K562 (cell line): ENCODE results near the gene USP49. TPM values are rescaled to one million over a fixed set of nuclear protein-coding genes. Genes with fewer than 3 reads are reported as not detected.

Experiments used
- ATAC-seq: fragments of 200-7000 bp; cut with Tn5 transposase; 3 replicates; pipeline ENCODE4 v1.9.1; 2020; ENCODE audit warnings: moderate library complexity
- BruUV-seq: library from RNA; stranded (reverse); fragments of 400-500 nt; replicated peaks from 2 replicates; lab custom pipeline; 2021; lab: Mats Ljungman, UMichigan
- CTCF ChIA-PET: fragments of 300-600 bp; formaldehyde crosslinking; extraction: SDS; loops from one replicate; lab custom pipeline; 2021; ENCODE audit warnings: low intra/inter-chr PET ratio; lab: Yijun Ruan, JAX
- POLR2A ChIA-PET: fragments of 300-600, 350-650 bp; sonication (Branson Sonifier 250); formaldehyde crosslinking; extraction: SDS; loops from one replicate; lab custom pipeline; 2021; ENCODE audit warnings: antibody characterized with exemption, inconsistent platforms; lab: Yijun Ruan, JAX
- DNase-seq, 4 experiments: peaks; one replicate each; pipeline versions ENCODE4 v3.0.0 to v3.0.0-alpha.2; 2011 to 2018; ENCODE audit warnings: low spot score in 3 of 4, mixed read lengths in 3 of 4; ENCODE audit errors: extremely low read depth in 1 of 4
- FAIRE-seq: peaks from 2 replicates; lab custom pipeline; 2011; peaks lifted over from hg19 to GRCh38; lab: Jason Lieb, UNC
- H2AFZ ChIP-seq: 2 replicates; pipeline ENCODE4 v1.6.0; 2011; ENCODE audit warnings: low read depth, low read length, control low read depth, inconsistent platforms
- H3K27ac ChIP-seq: fragments of 200-600 bp; 3 replicates; pipeline ENCODE4 v1.8.0; 2011; ENCODE audit warnings: low read depth, mild to moderate bottlenecking, control low read depth, inconsistent platforms, low read length, moderate library complexity, mixed read lengths; ENCODE audit errors: extremely low read depth
- H3K27me3 ChIP-seq, 2 experiments: fragments of 300-600 bp in 1 of 2; 2 replicates in 1 of 2; 3 replicates in 1 of 2; pipeline versions ENCODE4 v1.6.0 to v1.8.0; 2011; ENCODE audit warnings: inconsistent platforms in 2 of 2, low read length in 2 of 2, mild to moderate bottlenecking in 1 of 2, mixed read lengths in 1 of 2, moderate library complexity in 1 of 2; ENCODE audit not compliant: control insufficient read depth in 2 of 2, insufficient read depth in 2 of 2
- H3K36me3 ChIP-seq: fragments of 300-600 bp; 3 replicates; pipeline ENCODE4 v1.8.0; 2011; ENCODE audit warnings: mild to moderate bottlenecking, low read length, inconsistent platforms; ENCODE audit not compliant: control insufficient read depth, insufficient read depth
- H3K4me1 ChIP-seq, 2 experiments: fragments of 200-600 bp in 1 of 2; replicated peaks in 1 of 2; 2 replicates in 1 of 2; 3 replicates in 1 of 2; pipeline versions ENCODE4 v1.5.1 to v1.8.0; 2011; ENCODE audit warnings: inconsistent platforms in 2 of 2, low read length in 2 of 2, mild to moderate bottlenecking in 1 of 2, mixed read lengths in 1 of 2, moderate library complexity in 1 of 2; ENCODE audit not compliant: control insufficient read depth in 2 of 2, insufficient read depth in 2 of 2
- H3K4me2 ChIP-seq: 2 replicates; pipeline ENCODE4 v1.6.1; 2011; ENCODE audit warnings: low read length, control low read depth, inconsistent platforms, mixed read lengths; ENCODE audit not compliant: insufficient read depth
- H3K4me3 ChIP-seq: fragments of 200-600 bp; sonication (generic), shearing (Covaris generic); 2 replicates; pipeline ENCODE4 v1.5.1; 2016; ENCODE audit warnings: control low read depth, inconsistent platforms
- H3K79me2 ChIP-seq: fragments of 200-600 bp; 3 replicates; pipeline ENCODE4 v1.8.0; 2011; ENCODE audit warnings: low read length, inconsistent platforms; ENCODE audit not compliant: control insufficient read depth, insufficient read depth
- H3K9ac ChIP-seq, 2 experiments: 2 replicates each; pipeline versions ENCODE4 v1.6.0 to v1.6.1; 2011; ENCODE audit warnings: low read depth in 2 of 2, low read length in 2 of 2, control low read depth in 1 of 2, inconsistent platforms in 1 of 2, mild to moderate bottlenecking in 1 of 2, mixed read lengths in 1 of 2; ENCODE audit not compliant: insufficient read depth in 1 of 2
- H3K9me1 ChIP-seq: one replicate; pipeline ENCODE4 v1.6.0; 2011; ENCODE audit warnings: inconsistent platforms, mild to moderate bottlenecking, low read length, moderate library complexity; ENCODE audit not compliant: control insufficient read depth, insufficient read depth
- H3K9me3 ChIP-seq: replicated peaks from 2 replicates; pipeline ENCODE4 v1.5.1; 2011; ENCODE audit warnings: low read depth, low read length, inconsistent platforms; ENCODE audit not compliant: control insufficient read depth, insufficient read depth
- H4K20me1 ChIP-seq: replicated peaks from 2 replicates; pipeline ENCODE4 v1.6.1; 2011; ENCODE audit warnings: low read length, inconsistent platforms, mixed read lengths; ENCODE audit not compliant: control insufficient read depth, insufficient read depth
- IFI16 ChIP-seq: fragments of 250-450 bp; sonication (Bioruptor Pico); IDR thresholded peaks from 2 replicates; pipeline ENCODE4 v2.1.2; 2022; ENCODE audit warnings: mild to moderate bottlenecking, inconsistent platforms
- JUN ChIP-seq, 2 experiments: sonication (generic) in 1 of 2; formaldehyde crosslinking in 1 of 2; IDR thresholded peaks; 2 replicates each; pipeline versions ENCODE4 v1.6.1 to v1.8.0; 2012 to 2022; ENCODE audit warnings: borderline replicate concordance in 2 of 2, mild to moderate bottlenecking in 2 of 2, improper control_type of control experiment in 1 of 2, low read depth in 1 of 2, low read length in 1 of 2, missing genetic modification reagents in 1 of 2
- MYNN ChIP-seq, 2 experiments: sonication (generic); formaldehyde crosslinking in 1 of 2; IDR thresholded peaks; 2 replicates each; pipeline versions ENCODE4 v1.5.0 to v1.6.1; 2016 to 2020; ENCODE audit warnings: antibody characterized with exemption in 1 of 2, missing genetic modification reagents in 1 of 2
- THAP12 ChIP-seq: fragments of 250-450 bp; sonication (Bioruptor Pico); IDR thresholded peaks from 2 replicates; pipeline ENCODE4 v1.9.0; 2021; ENCODE audit warnings: mild to moderate bottlenecking, inconsistent platforms
- WGBS: fragments of 100-300 bp; shearing (Covaris generic); methylation state at CpG from one replicate; pipeline ENCODE4 v1.1.6; 2016; ENCODE audit warnings: low coverage, mixed read lengths; ENCODE audit not compliant: insufficient coverage; ENCODE audit errors: missing lambda C conversion rate; 5-methylcytosine and 5-hydroxymethylcytosine counted together
- in situ Hi-C: fragments of 300-500 bp; cut with MboI; formaldehyde crosslinking; loops from 4 replicates; pipeline ENCODE4 v1.15.0; 2018; ENCODE audit warnings: inconsistent platforms, mixed read lengths
- intact Hi-C: fragments of 100-400 bp; cut with micrococcal nuclease; formaldehyde crosslinking; loops from 2 replicates; pipeline ENCODE4 v1.14.2; 2022
- polyA plus RNA-seq, 8 experiments: library from polyadenylated mRNA; depleted of rRNA in 4 of 8; stranded (reverse) in 5 of 8; unstranded in 3 of 8; fragments of >200 nt; fragmentation: Nextera tagmentation in 2 of 8; fragmentation: Illumina TruSeq in 1 of 8; extraction: Ambion mirVana in 2 of 8; extraction: Trizol in 1 of 8; gene quantifications; 2 replicates each; pipeline versions ENCODE4 v1.2.1 to v1.2.3, GENCODE V29; 2011 to 2014; ENCODE audit warnings: inconsistent platforms in 1 of 8, missing spikeins in 1 of 8
- total RNA-seq, 7 experiments: library from RNA; depleted of rRNA in 6 of 7; stranded (reverse); fragments of >200 nt in 6 of 7; fragmentation: Illumina TruSeq in 2 of 7; extraction: Trizol in 2 of 7; gene quantifications; 2 replicates each; pipeline versions ENCODE4 v1.2.1 to v1.2.3, GENCODE V29; 2011 to 2021; ENCODE audit warnings: low replicate concordance in 1 of 7

USP49 gene
- total and polyA plus RNA-seq, 9 of the 15 experiments (the other 6 are each of a cell fraction or from before 2014, with no cell fraction given), result 1.0 to 9.9 (median 6.5) TPM

GRCh38 chr6:41746107-41746506, 149.1 kb downstream of the USP49 start:
- TF ChIP-seq MYNN (IDR thresholded peaks at IDR 0.05), result no peak
- TF ChIP-seq MYNN (CRISPR knock-in tag; IDR thresholded peaks at IDR 0.05), result no peak
- TF ChIP-seq THAP12 (CRISPR knock-in tag), result 0 out of 2 replicates have a peak, but pooled peaks have one; percentile 37
- TF ChIP-seq IFI16 (CRISPR knock-in tag), result no peak
- no peak for TF ChIP-seq JUN (IDR thresholded peaks at IDR 0.05; ENCODE audit: borderline replicate concordance, low read depth, low read length)
- no peak for TF ChIP-seq JUN (CRISPR knock-in tag; IDR thresholded peaks at IDR 0.05; ENCODE audit: borderline replicate concordance)
- Histone ChIP-seq H3K79me2 (no peaks in the 10 kb centered on the region), H3K27me3 (peaks cover 15 to 30% of the 10 kb centered on the region in 2 experiments; a peak in 4 of 5 replicates), H4K20me1 (no peaks in the 10 kb centered on the region; the same call in 1 of the 2 replicates), H3K9me3 (no peaks in the 10 kb centered on the region), H3K4me2 (no peak overlapping the region), H2AFZ (no peak overlapping the region), H3K9ac (no peak overlapping the region), H3K36me3 (no peaks in the 10 kb centered on the region), H3K4me3 (no peak overlapping the region), H3K4me1 (peaks cover 14 to 18% of the 10 kb centered on the region in 2 experiments), H3K27ac (no peak overlapping the region), H3K9me1 (no peaks in the 10 kb centered on the region)
- intact Hi-C loops (no loop called here), in situ Hi-C loops (no loop called here)
- FAIRE-seq (no peak), ATAC-seq (no peak), DNase-seq (no peak)
- ChIA-PET POLR2A (interaction anchor here (0.6 kb wide), 2 partner anchors 41 to 1434 kb away, joined by 3 to 4 read pairs; partner anchors contain the start of gene TOMM6), CTCF (no interaction called here)
- WGBS, result 45% methylated on average over 10 of the region's 10 CpGs
- no TSS peak for BruUV-seq
